ENCODE data around the gene VPS16. TPM values are rescaled to one million over a fixed set of nuclear protein-coding genes. Genes with fewer than 3 reads are reported as not detected.
A peak's percentile ranks its signal among the peaks of the same experiment; 100 is the strongest.

Gene VPS16
- total RNA-seq, 1 donor from 2014 or later, result 31.3 TPM

DNA sequence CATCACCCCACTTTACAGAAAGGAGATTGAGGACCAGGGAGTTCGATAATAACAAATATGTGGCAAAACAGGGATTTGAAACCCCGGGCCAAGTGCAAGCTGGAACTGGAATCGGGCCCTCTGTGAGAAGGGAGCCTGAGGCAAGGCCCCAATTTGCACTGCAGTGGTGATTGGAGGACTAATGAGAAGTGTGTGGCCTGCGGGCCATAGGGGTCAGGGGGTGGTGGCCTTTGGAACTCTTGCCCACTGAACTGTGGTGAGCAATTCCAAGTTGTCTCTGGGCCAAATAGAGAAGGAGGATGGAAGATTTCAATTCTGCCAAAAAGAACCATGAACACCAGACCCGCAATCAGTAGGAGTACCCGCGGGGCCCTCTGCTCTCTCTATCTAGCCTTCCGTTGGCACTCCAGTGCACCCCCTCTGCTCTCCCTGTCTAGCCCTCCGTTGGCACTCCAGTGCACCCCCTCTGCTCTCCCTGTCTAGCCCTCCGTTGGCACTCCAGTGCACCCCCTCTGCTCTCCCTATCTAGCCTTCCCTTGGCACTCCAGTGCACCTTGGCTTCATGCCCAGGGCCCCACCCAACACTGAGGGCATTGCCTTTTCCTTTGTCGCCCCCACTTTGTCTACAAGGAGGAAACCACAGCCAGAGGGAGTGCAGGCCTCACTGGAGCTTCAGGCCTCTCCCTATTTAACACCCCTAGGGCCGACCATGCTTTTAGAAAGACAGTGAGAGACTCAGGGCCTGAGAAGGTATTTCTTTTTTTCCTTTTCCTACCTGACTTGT is 26.7 kb downstream of the VPS16 start:
- no peak for DNase-seq (ENCODE audit: low read depth)

GRCh38 chr20:2869381-2869780 is 28.8 kb downstream of the VPS16 start:
- no peak for DNase-seq (ENCODE audit: low read depth)

DNA sequence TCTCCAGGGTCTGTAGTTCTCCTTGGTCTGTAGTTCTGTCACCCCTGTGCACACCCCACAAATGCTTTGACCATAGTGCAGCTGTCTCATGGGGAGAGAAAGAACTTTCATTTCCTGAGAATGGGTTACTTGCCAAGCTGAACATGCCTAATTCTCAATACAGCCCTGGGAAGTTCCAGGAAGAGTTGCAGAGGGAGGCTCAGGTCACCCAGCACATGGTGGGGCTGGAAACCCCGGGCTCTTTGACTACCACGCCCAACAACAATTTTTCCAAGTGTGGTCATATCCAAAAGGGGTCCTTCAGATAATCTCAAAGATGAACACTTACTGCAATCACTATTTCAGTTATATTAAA is 30.5 kb downstream of the VPS16 start:
- peak; percentile 21 for DNase-seq (ENCODE audit: low read depth)

DNA sequence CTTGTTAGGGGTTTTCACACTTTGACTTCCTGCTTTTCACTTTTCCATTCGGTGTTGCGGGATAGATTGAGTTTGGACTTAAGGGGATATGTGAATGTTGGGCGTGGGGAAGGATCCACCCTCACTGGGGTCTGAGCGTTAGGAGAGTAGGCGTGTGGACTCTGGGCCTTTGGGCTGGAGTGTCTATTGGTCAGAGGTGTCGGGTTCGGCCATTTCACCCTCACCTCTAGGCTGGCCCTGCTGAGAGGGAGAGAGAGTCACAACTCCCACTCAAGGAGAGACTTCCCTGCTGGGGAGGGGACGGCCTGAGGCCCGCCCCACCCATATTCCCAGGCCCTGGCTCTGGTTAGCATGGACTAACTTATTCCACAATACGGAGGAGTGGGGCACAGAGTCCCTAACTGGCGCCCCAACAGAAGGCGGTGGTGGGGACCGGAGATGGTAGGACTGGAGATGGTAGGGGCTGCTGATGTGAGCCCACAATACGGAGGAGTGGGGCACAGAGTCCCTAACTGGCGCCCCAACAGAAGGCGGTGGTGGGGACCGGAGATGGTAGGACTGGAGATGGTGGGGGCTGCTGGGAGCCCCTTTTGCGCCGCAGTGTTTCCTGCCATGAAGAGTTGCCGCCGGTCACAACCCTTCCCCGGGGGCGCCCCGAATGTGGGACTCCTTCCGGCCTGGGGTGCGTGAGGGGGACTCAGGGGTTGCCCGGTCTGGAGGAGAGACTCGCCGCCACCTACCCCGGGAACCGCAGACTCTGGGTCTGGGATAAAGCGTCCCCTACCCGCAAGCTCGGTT is 31.3 kb downstream of the VPS16 start:
- DNase-seq (ENCODE audit: low read depth), result no peak

DNA sequence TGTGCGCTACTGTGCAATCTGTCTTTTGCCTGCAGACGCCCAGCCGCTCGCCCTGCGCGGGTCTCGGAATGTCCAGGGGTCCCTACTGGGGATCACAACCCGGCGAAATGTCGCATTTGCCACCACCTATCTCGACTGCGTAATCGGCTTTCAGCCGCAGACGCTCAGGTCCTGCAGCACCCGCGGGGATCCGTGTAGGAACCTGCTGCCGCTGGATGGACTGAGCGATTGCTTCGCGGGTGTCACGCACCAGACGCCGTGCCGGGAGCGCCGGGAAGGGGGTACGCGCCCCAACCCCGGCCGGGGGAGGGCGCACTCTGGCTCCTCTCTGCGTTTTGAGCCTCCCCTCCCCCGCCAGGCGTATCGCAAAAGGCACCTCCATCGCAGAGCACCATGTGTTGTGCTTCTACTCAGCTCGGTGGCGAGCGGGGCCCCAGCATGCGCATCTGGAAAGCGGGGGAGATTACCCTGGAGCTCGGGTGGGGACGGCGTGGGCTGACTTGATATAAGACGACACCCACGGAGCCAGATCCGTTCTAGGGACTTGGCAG is 32.0 kb downstream of the VPS16 start:
- DNase-seq (ENCODE audit: low read depth), result peak; percentile 65

DNA sequence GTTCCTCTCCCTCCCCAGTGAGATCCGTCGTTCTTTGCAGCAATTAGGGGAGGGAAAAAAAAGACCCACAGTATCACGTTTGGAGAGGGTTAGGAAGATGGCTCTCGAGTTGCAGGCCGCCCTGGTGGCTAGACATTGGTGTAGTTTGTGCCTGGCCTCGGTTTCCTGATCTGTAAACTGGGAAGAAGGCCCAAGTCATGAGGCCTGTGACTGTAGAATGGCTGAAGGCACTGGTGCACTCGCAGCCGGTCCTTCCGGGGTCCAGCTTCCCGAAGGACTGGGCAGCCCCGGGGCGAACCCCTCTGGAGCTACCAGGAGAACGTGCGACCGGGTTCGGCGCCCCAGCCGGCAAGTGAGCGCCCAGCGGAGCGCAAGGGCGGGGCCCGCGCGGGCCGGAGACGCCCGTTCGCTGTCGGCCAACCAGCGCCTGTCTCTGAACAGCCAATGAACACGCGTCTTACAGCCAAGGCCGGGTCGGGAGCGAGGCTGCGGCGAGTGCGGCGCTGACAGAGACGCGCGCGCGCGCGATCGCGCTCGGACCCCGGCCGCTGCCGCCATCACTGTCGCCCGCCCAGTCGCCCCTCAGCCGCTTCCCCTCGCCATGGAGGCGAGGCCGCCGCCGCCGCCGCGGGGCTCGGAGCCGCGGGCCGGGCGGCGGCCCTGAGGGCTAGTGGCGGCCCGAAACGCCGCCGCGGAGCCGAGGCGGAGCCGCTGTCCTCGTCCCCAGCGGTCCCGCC is 32.6 kb downstream of the VPS16 start, which contains the start of gene PTPRA:
PTPRA (plus strand) TSS at position 472 of the 737 bp plus-strand sequence. CDS start 90,797 bp downstream, outside the sequence.
- peak; percentile 93 for DNase-seq (ENCODE audit: low read depth)

DNA sequence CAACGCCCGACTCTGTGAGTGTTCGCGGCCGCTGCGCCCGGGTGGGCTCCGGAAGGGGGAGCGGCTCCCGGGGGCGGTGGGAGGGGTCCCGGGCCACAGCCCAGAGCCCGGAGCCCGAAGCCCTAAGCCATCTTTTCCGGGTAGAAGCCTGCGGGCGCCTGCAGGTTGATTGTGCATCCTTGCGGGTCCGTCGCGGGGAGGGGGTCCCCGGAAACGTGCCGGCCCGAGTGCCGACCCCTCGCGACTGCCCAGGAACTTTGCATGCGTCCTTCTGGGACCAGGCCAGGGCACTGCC is 33.1 kb downstream of the VPS16 start:
- DNase-seq (ENCODE audit: low read depth), result peak; percentile 60

DNA sequence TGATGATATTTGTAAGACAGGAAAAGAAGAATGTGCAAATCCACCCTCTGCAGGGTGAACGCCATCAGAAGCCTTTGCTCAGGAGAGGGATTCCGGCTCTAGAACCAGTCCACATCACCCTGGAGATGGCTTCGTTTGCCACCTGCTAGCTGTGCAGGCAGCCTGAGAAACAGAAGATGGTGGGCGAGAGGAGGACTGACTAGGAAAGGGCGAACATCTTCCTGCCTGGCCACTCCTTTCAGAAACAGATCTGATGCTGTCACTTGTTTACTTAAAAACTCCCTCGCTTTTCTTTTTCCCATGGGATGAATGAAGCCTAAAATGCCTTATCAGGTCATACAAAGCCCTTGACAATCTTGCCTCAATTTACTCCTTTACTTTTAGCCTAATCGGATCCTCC is 33.9 kb downstream of the VPS16 start:
- DNase-seq (ENCODE audit: low read depth), result peak; percentile 22

- DNase-seq (ENCODE audit: low read depth), result no peak
These were observed 35.2 kb downstream of the VPS16 start for GRCh38 chr20:2875690-2876203.

DNA sequence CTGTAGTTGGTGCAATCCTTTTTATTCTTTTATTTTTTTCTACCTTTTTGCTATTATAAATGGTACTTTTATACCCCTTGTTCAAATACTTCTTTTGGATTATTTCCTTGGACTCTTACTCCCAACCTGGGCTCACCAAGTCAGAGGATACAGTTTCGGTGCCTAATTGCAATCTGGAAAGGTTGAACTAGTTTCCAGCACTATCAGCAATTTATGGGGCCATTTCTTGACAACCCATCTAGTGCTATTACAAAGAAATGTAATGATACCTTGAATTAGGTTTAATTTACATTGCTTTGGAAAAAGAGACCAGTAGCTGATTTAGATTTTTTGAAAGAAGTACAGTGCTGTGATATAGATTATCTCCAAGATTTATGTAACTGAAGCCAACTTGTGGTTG is 38.0 kb downstream of the VPS16 start:
- DNase-seq (ENCODE audit: low read depth), result no peak

DNA sequence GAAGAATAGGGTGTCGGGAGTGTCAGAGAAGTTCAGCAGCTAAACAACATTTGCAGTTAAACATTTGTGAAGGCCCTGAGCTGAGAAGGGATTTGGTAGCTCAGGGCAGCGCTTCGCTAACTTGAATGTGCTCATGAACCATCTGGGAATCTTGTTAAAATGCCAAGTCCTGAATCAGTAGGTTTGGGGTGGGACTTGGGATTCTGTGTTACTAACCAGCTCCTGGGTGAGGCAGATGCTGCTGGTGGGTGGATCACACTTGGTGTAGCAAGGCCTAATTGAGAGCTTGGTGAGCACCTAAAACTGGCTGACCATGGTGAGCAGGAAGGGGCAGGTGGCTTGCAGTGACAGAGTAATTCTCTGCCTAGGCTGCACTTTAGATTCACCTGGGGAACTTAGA is 38.6 kb downstream of the VPS16 start:
- peak; percentile 84 for DNase-seq (ENCODE audit: low read depth)

DNA sequence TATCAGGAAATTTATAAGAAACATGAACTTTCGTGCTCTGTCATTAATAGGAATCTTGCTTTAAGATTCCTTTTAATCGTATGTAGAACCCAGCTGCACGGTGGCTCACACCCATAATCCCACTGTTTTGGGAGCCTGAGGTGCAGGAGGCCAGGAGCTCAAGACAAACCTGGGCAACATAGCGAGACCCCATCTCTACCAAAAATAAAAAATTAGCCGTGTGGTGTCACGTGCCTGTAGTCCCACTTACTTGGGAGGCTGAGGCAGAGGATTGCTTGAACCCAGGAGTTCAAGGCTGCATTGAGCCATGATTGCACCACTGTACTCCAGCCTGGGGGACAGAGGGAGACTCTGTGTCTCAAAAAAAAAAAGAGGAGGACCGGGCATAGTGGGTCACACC is 40.1 kb downstream of the VPS16 start:
- no peak for DNase-seq (ENCODE audit: low read depth)

DNA sequence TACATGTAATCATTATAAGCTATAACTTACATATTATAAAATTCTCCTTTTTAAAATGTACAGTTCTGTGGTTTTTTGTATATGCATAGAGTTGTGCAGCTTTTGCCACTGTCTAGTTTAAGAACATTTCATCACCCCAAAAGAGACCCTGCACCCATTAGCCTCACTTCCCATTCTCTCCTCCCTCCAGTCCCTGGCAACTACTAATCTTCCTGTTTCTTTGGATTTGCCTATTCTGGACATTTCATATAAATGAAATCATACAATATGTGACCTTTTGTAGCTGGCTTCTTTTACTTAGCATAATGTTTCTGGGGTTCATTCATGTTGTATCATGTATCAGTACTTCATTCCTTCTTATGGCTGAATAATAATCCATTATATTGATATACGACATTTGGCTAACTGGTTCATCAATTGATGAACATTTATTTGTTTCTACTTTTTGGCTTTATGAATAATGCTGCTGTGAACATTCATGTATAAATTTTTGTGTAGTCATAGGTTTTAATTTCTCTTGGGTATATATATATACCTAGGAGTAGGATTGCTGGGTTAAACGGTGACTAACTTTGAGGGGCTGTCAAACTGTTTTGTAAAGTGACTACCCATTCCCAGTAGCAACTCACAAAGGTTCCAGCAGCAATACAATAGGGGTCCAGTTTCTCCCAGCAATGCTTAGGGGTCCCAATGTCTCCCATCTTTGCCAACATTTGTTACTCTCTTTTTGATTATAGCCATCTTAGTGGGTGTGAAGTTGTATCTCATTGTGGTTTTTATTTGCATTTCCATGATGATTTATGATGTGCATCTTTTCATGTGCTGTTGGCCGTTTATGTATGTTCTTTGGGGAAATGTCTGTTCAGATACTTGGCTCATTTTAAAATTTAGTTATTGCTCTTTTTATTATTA is 43.4 kb downstream of the VPS16 start:
- no peak for DNase-seq (ENCODE audit: low read depth)

DNA sequence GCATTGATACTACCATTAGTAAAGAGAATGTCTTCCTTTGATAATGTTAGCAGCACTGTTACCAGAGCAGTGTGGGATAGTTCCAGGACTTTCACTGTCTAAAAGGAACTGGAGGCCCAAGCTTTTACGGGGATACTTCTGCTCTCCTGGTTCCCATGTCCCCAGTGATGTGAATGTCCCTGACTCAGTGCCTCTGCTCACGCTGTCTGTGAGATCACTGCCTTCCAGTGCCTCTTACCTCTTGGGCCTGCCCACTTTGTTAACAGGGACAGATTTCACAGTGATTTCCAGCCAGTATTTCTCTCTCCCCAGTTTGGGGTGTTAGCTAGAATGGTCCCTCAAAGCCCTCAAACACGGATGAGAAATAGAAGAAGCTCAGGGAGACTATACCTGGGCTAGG is 47.2 kb downstream of the VPS16 start:
- no peak for DNase-seq (ENCODE audit: low read depth)

GRCh38 chr20:2888224-2888955 is 47.8 kb downstream of the VPS16 start:
- DNase-seq (ENCODE audit: low read depth), result no peak

GRCh38 chr20:2889209-2889608 is 48.7 kb downstream of the VPS16 start:
- no peak for DNase-seq (ENCODE audit: low read depth)

DNA sequence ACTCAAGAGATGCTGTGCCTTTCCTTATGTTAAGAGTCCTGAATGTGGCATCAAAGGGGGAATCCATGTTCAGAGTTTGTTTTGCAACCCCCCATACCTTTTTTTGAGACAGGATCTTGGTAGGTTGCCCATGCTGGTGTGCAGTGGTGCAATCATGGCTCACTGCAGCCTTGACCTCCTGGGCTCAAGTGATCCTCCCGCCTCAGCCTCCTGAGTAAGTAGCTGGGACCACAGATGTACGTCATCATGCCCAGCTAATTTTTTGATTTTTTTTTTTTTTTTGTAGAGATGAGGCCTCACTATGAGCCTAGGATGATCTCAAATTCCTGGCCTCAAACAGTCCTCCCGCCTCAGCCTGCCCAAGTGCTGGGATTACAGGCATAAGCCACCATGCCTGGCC is 49.3 kb downstream of the VPS16 start:
- no peak for DNase-seq (ENCODE audit: low read depth)

DNA sequence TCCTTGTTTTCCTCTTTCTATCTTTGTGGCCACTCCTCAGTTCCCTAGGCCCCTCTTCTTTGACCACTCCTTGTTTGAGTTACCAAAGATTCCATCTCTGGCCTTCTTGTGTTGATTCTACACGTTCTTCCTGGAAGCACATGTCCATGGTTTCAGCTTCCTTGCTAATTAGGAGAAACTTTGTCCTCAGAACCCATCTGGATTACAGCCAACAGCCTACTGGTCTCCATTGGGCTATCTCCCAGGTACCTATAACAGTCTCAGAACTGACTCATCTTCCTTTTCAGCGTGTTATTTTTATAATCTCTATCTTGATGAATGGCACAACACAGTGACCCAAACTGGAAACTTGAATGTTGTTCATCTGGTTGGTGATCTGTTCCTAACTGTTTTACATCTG is 50.2 kb downstream of the VPS16 start:
- peak; percentile 21 for DNase-seq (ENCODE audit: low read depth)

- no peak for DNase-seq (ENCODE audit: low read depth)
These were observed 50.8 kb downstream of the VPS16 start for GRCh38 chr20:2891343-2891742.

DNA sequence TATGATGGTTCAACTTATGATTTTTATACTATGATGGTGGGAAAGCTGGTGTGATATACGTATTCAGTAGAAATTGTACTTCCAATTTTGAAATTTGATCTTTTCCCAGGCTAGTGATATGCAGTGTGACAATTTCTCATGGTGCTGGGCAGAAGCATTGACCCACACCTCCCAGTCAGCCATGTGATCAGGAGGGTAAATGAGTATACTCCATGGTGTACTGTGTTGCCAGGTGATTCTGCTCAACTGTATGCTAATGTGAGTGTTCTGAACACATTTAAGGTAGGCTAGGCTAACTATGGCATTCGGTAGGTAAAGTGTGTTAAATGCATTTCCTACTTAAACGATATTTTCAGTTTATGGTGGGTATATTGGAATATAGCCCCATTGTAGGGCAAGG is 51.8 kb downstream of the VPS16 start:
- DNase-seq (ENCODE audit: low read depth), result no peak

All from myocyte (in vitro differentiated cells).